Testis (tissue), 3 donors: ENCODE results near the gene STIM1. TPM values are rescaled to one million over a fixed set of nuclear protein-coding genes. Genes with fewer than 3 reads are reported as not detected.
"Not testable (repeated sequence)": the region's sequence is repeated elsewhere in the genome, so short reads cannot be mapped to it uniquely, and the experiment has no call there.

Experiments
- DNase-seq: peaks from one replicate; pipeline ENCODE4 v3.0.0-alpha.2; 2019
- H3K27ac ChIP-seq, 2 donors: fragments of 200-600 bp; sonication (generic); one replicate each; pipeline ENCODE4 v1.5.1; 2019
- H3K27me3 ChIP-seq: fragments of 200-600 bp; sonication (generic); one replicate; pipeline ENCODE4 v1.5.1; 2019
- H3K36me3 ChIP-seq: fragments of 200-600 bp; sonication (generic); one replicate; pipeline ENCODE4 v1.5.1; 2017; ENCODE audit warnings: low read depth; ENCODE audit errors: missing control alignments
- H3K4me1 ChIP-seq: fragments of 200-600 bp; sonication (generic); one replicate; pipeline ENCODE4 v1.5.1; 2019
- H3K4me3 ChIP-seq, 2 donors: fragments of 200-600 bp; sonication (generic); one replicate each; pipeline ENCODE4 v1.5.1; 2017 to 2019
- H3K9me3 ChIP-seq: fragments of 200-600 bp; sonication (generic); one replicate; pipeline ENCODE4 v1.5.1; 2017
- POLR2A ChIP-seq: fragments of 450-650 bp; IDR thresholded peaks from one replicate; pipeline ENCODE4 v1.6.1; 2017; ENCODE audit warnings: antibody characterized with exemption, mild to moderate bottlenecking, moderate library complexity
- WGBS, 2 donors: methylation state at CpG; one replicate each; pipeline ENCODE4 v1.1.5; 2018; 5-methylcytosine and 5-hydroxymethylcytosine counted together
- intact Hi-C: fragments of 100-400 bp; cut with DNase I; formaldehyde crosslinking; loops from one replicate; pipeline ENCODE4 v1.15.1; 2023; ENCODE audit warnings: low total_unique reads
- polyA plus RNA-seq: library from polyadenylated mRNA; stranded (reverse); fragments of 350-450 nt; fragmentation: Illumina TruSeq; extraction: RNeasy Lipid Tissue Mini Kit (QIAGEN cat#74804); gene quantifications from one replicate; pipeline ENCODE4 v1.2.3, GENCODE V29; 2014; ENCODE audit warnings: low read depth, low replicate concordance; ENCODE audit not compliant: insufficient read depth
- total RNA-seq, 2 donors: library from RNA; depleted of rRNA; stranded (reverse); fragments of >200 nt; gene quantifications; one replicate each; pipeline ENCODE4 v1.2.3, GENCODE V29; 2016
- TF ChIP-seq, protein P1 (sequence below), 3 experiments: fragments of 450-650 bp in 2 of 3; fragments of 200-600 bp in 1 of 3; sonication (generic) in 1 of 3; IDR thresholded peaks; one replicate each; pipeline ENCODE4 v1.5.1; 2016 to 2019; ENCODE audit warnings: antibody characterized with exemption in 3 of 3, mild to moderate bottlenecking in 2 of 3, moderate library complexity in 1 of 3

STIM1 gene
- total and polyA plus RNA-seq, 3 donors from 2014 or later: 78.2 to 95.5 (median 87.1) TPM

DNA sequence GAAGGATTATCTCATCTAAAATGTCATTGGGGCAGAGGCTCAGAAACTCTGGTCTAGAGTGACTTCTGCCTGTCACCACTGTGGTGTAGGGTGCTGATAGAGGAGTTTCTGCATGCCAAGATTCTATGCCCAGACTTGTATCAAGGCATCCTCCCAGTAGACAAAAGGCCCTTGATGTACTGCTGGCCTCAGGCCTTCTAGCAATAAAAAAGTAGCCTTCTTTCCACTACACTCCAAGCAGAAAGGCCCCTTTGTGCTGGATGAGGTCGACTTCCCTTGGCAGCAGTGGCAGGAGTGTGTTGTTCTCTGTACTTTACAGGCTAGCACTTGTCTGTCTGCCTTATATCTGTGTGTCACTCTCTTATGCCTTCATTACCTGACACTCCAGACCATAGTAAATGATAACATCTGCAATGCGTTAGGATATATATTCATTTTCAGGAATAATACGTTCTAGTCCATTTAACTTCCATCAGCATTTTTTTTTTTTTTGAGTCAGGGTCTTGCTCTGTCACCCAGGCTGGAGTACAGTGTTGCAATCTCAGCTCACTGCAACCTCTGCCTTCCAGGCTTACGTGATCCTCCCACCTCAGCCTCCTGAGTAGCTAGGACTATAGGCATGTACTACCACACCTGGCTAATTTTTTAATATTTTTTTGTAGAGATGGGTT is 189.6 kb downstream of the STIM1 start:
- 39 to 47% methylated on average over 4 of the region's 4 CpGs for WGBS, 2 donors
- DNase-seq: peak; percentile 85
- TF ChIP-seq, protein P1, sequence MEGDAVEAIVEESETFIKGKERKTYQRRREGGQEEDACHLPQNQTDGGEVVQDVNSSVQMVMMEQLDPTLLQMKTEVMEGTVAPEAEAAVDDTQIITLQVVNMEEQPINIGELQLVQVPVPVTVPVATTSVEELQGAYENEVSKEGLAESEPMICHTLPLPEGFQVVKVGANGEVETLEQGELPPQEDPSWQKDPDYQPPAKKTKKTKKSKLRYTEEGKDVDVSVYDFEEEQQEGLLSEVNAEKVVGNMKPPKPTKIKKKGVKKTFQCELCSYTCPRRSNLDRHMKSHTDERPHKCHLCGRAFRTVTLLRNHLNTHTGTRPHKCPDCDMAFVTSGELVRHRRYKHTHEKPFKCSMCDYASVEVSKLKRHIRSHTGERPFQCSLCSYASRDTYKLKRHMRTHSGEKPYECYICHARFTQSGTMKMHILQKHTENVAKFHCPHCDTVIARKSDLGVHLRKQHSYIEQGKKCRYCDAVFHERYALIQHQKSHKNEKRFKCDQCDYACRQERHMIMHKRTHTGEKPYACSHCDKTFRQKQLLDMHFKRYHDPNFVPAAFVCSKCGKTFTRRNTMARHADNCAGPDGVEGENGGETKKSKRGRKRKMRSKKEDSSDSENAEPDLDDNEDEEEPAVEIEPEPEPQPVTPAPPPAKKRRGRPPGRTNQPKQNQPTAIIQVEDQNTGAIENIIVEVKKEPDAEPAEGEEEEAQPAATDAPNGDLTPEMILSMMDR (IDR thresholded peaks at IDR 0.05): no peak
- no peak for TF ChIP-seq POLR2A
- no peak overlapping the region for H3K4me3 ChIP-seq
- H3K27ac ChIP-seq: peak overlapping the region; percentile 31 to 53
- intact Hi-C loops: no loop called here
- H3K9me3 ChIP-seq: no peaks in the 10 kb centered on the region
- H3K27me3 ChIP-seq: no peaks in the 10 kb centered on the region
- H3K4me1 ChIP-seq: peaks cover 27% of the 10 kb centered on the region
- no peaks in the 10 kb centered on the region for H3K36me3 ChIP-seq

DNA sequence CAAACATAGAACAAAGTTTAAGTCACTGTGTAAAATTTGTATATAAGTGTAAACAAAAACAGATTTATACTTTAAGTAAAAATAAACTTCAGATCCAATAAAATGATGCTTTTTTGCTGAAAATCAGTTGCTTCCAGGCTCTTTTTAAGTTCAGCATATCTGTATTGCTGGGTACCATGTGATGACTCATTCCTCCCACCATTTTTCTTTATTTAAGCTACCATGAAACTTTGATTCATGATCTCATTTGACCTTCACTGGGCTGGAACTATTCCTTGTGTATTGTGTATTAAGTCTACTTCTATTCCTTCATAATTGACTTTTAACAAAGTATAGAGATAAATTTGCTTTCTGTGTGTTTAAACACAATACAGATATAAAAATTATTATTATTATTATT is 192.9 kb downstream of the STIM1 start:
- DNase-seq: no peak
- Histone ChIP-seq H3K9me3 (no peaks in the 10 kb centered on the region), H3K36me3 (no peaks in the 10 kb centered on the region), H3K4me1 (peaks cover 27% of the 10 kb centered on the region), H3K4me3 (no peak overlapping the region), H3K27ac (peak overlapping the region in 1 of 2 donors; percentile 19), H3K27me3 (no peaks in the 10 kb centered on the region)
- intact Hi-C loops: no loop called here
- TF ChIP-seq POLR2A: no peak
- TF ChIP-seq, protein P1 (IDR thresholded peaks at IDR 0.05): no peak

DNA sequence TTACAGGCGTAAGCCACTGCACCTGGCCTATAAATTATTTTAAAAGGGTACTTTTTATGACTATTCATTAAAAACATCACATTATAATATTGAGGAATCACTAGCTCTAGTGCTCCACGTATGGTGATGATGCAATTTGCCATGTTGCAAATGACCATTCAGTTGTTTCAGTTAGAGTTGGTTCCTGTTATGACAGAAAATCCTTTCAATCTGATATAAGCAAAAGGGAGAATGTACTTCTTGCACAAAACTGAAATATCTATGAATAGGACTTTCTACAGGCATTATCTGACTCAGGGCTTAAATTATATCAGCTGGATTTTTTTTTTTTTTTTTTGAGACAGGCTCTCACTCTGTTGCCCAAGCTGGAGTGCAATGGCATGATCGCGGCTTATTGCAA is 193.5 kb downstream of the STIM1 start:
- no peak overlapping the region for H3K27ac ChIP-seq
- intact Hi-C loops: no loop called here
- no peak for DNase-seq
- WGBS, 2 donors: 88 to 93% methylated on average over 4 of the region's 4 CpGs
- H3K4me1 ChIP-seq: peaks cover 22% of the 10 kb centered on the region
- TF ChIP-seq, protein P1 (IDR thresholded peaks at IDR 0.05): no peak
- TF ChIP-seq POLR2A: no peak
- no peaks in the 10 kb centered on the region for H3K36me3 ChIP-seq
- no peaks in the 10 kb centered on the region for H3K27me3 ChIP-seq
- H3K9me3 ChIP-seq: no peaks in the 10 kb centered on the region
- no peak overlapping the region for H3K4me3 ChIP-seq

DNA sequence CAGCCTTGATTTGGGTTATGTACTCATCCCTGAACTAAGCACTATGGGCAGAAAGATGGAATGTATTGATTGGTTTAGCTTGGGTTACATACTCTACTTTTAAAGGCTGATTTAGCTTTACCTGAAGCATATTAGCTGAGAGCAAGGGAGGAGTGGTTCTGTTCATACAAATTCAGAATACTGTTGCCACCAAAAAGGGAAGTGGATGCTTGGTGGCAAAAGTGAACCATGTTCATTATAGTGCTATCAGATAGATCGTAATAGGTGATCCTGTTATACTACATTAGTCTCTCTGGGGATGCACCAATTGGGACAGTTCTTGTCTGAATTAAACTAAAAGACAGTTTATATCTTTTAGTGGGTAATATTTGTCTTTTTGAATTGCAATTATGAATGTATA is 194.7 kb downstream of the STIM1 start:
- TF ChIP-seq, protein P1 (IDR thresholded peaks at IDR 0.05): no peak
- no peak for TF ChIP-seq POLR2A
- no peak overlapping the region for H3K27ac ChIP-seq
- DNase-seq: no peak
- peaks cover 11% of the 10 kb centered on the region for H3K4me1 ChIP-seq
- no peaks in the 10 kb centered on the region for H3K36me3 ChIP-seq
- H3K27me3 ChIP-seq: no peaks in the 10 kb centered on the region
- 91 to 94% methylated on average over 1 of the region's 1 CpG for WGBS, 2 donors
- no peak overlapping the region for H3K4me3 ChIP-seq
- intact Hi-C loops: no loop called here
- no peaks in the 10 kb centered on the region for H3K9me3 ChIP-seq

DNA sequence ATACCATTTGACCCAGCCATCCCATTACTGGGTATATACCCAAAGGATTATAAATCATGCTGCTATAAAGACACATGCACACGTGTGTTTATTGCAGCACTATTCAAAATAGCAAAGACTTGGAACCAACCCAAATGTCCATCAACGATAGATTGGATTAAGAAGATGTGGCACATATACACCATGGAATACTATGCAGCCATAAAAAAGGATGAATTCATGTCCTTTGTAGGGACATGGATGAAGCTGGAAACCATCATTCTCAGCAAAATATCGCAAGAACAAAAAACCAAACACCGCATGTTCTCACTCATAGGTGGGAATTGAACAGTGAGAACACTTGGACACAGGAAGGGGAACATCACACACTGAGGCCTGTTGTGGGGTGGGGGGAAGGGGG is 197.7 kb downstream of the STIM1 start:
- WGBS, 2 donors: 95 to 99% methylated on average over 4 of the region's 4 CpGs
- H3K4me1 ChIP-seq, H3K36me3 ChIP-seq, H3K27ac ChIP-seq, H3K4me3 ChIP-seq, H3K27me3 ChIP-seq, intact Hi-C loops, H3K9me3 ChIP-seq, DNase-seq: not testable (repeated sequence)
